HCT116 (cell line): ENCODE results near the gene ACTA2. TPM values are rescaled to one million over a fixed set of nuclear protein-coding genes. Genes with fewer than 3 reads are reported as not detected.

Experiments
- ATAC-seq: fragments of 200-7000 bp; cut with Tn5 transposase; 2 replicates; pipeline ENCODE4 v1.9.1; 2020; ENCODE audit warnings: mild to moderate bottlenecking, moderate library complexity
- BruUV-seq: library from RNA; stranded (reverse); fragments of 400-500 nt; replicated peaks from 2 replicates; lab custom pipeline; 2021; lab: Mats Ljungman, UMichigan
- CTCF ChIA-PET: fragments of 300-600 bp; sonication (Branson Sonifier 250); formaldehyde crosslinking; loops from one replicate; lab custom pipeline; 2021; ENCODE audit warnings: antibody characterized with exemption; lab: Charles Lee
- POLR2A ChIA-PET: fragments of 300-600, 350-600 bp; sonication (Branson Sonifier 250); formaldehyde crosslinking; loops from one replicate; lab custom pipeline; 2021; ENCODE audit warnings: antibody characterized with exemption; lab: Charles Lee
- RAD21 ChIA-PET, 2 experiments: fragments of 300-600 bp; sonication (Branson Sonifier 250); formaldehyde crosslinking; loops; one replicate each; lab custom pipeline; 2023; ENCODE audit warnings: low total read pairs in 2 of 2; ENCODE audit not compliant: uncharacterized antibody in 2 of 2, unreplicated experiment in 2 of 2, low non-redundant PET in 1 of 2; lab: Charles Lee
- DNase-seq: peaks from one replicate; pipeline ENCODE4 v3.0.0-alpha.2; 2010; ENCODE audit warnings: low read depth, low spot score
- H2AFZ ChIP-seq: fragments of 200-600 bp; shearing (Covaris generic), sonication (generic); 2 replicates; pipeline ENCODE4 v1.6.1; 2017; ENCODE audit warnings: low read depth, mixed run types, mixed read lengths, antibody characterized with exemption, low read length; ENCODE audit not compliant: poor library complexity, severe bottlenecking
- H3K27ac ChIP-seq: 2 replicates; pipeline ENCODE4 v1.5.1; 2012; ENCODE audit warnings: low read depth, low read length
- H3K27me3 ChIP-seq: fragments of 200-600 bp; sonication (generic); 2 replicates; pipeline ENCODE4 v1.6.1; 2016; ENCODE audit warnings: mixed run types, low read length, mixed read lengths; ENCODE audit not compliant: insufficient read depth
- H3K36me3 ChIP-seq, 2 experiments: fragments of 200-500 bp in 1 of 2; fragments of 200-600 bp in 1 of 2; sonication (Bioruptor generic) in 1 of 2; sonication (generic) in 1 of 2; 2 replicates each; pipeline versions ENCODE4 v1.5.1 to v1.6.1; 2014 to 2016; ENCODE audit warnings: low read length in 2 of 2, inconsistent platforms in 1 of 2, mixed read lengths in 1 of 2, mixed run types in 1 of 2; ENCODE audit not compliant: insufficient read depth in 2 of 2, control insufficient read depth in 1 of 2
- H3K4me1 ChIP-seq, 2 experiments: fragments of 200-600 bp in 1 of 2; sonication (generic) in 1 of 2; 2 replicates each; pipeline versions ENCODE4 v1.5.1 to v1.6.1; 2012 to 2017; ENCODE audit warnings: low read length in 2 of 2, inconsistent platforms in 1 of 2, mild to moderate bottlenecking in 1 of 2, mixed read lengths in 1 of 2, mixed run types in 1 of 2, moderate library complexity in 1 of 2; ENCODE audit not compliant: insufficient read depth in 2 of 2, control insufficient read depth in 1 of 2
- H3K4me2 ChIP-seq: fragments of 200-600 bp; sonication (generic); 2 replicates; pipeline ENCODE4 v1.6.1; 2017; ENCODE audit warnings: mixed run types, low read length, mixed read lengths
- H3K4me3 ChIP-seq, 2 experiments: fragments of 200-600 bp in 1 of 2; sonication (generic) in 1 of 2; replicated peaks in 1 of 2; 2 replicates each; pipeline ENCODE4 v1.5.1; 2011 to 2016; ENCODE audit warnings: low read length in 2 of 2, control low read depth in 1 of 2, low read depth in 1 of 2, mild to moderate bottlenecking in 1 of 2, mixed read lengths in 1 of 2, mixed run types in 1 of 2
- H3K79me2 ChIP-seq: fragments of 200-600 bp; sonication (generic); 2 replicates; pipeline ENCODE4 v1.6.1; 2017; ENCODE audit warnings: mild to moderate bottlenecking, mixed run types, low read length, moderate library complexity, mixed read lengths; ENCODE audit not compliant: insufficient read depth
- H3K9ac ChIP-seq: fragments of 200-600 bp; sonication (generic); 2 replicates; pipeline ENCODE4 v1.6.1; 2016; ENCODE audit warnings: low read length, mixed read lengths
- H3K9me2 ChIP-seq: fragments of 200-600 bp; sonication (generic), shearing (Covaris generic); 2 replicates; pipeline ENCODE4 v1.6.1; 2017; ENCODE audit warnings: mixed run types, mild to moderate bottlenecking, moderate library complexity; ENCODE audit not compliant: insufficient read depth
- H3K9me3 ChIP-seq, 2 experiments: fragments of 200-500 bp in 1 of 2; fragments of 200-600 bp in 1 of 2; sonication (Bioruptor generic) in 1 of 2; sonication (generic) in 1 of 2; 2 replicates each; pipeline ENCODE4 v1.6.1; 2014 to 2017; ENCODE audit warnings: low read length in 2 of 2, mixed read lengths in 2 of 2, inconsistent platforms in 1 of 2, low read depth in 1 of 2, mild to moderate bottlenecking in 1 of 2, mixed run types in 1 of 2, moderate library complexity in 1 of 2; ENCODE audit not compliant: control insufficient read depth in 1 of 2, insufficient read depth in 1 of 2
- H4K20me1 ChIP-seq: fragments of 200-600 bp; sonication (generic), shearing (Covaris generic); 2 replicates; pipeline ENCODE4 v1.6.1; 2017; ENCODE audit warnings: mixed run types, mild to moderate bottlenecking, moderate library complexity; ENCODE audit not compliant: insufficient read depth
- ATF3 ChIP-seq: IDR thresholded peaks from 2 replicates; pipeline ENCODE4 v1.6.1; 2012
- CBX3 ChIP-seq: IDR thresholded peaks from 2 replicates; pipeline ENCODE4 v1.6.1; 2012; ENCODE audit warnings: low read depth
- EGR1 ChIP-seq: IDR thresholded peaks from 2 replicates; pipeline ENCODE4 v1.6.1; 2012; ENCODE audit warnings: low read depth
- EZH2 ChIP-seq: fragments of 200-600 bp; sonication (generic); IDR thresholded peaks from 2 replicates; pipeline ENCODE4 v1.6.1; 2017; ENCODE audit warnings: antibody characterized with exemption, mixed run types
- EZH2phosphoT487 ChIP-seq: fragments of 200-600 bp; IDR thresholded peaks from 2 replicates; pipeline ENCODE4 v1.6.1; 2018; ENCODE audit warnings: antibody characterized with exemption, borderline replicate concordance
- JUND ChIP-seq: IDR thresholded peaks from 2 replicates; pipeline ENCODE4 v1.6.1; 2012
- POLR2AphosphoS5 ChIP-seq: IDR thresholded peaks from 2 replicates; pipeline ENCODE4 v1.6.1; 2011; ENCODE audit warnings: mild to moderate bottlenecking, low read depth, low read length, moderate library complexity
- RAD21 ChIP-seq: IDR thresholded peaks from 2 replicates; pipeline ENCODE4 v1.6.1; 2012; ENCODE audit warnings: low read depth, mild to moderate bottlenecking
- SIN3A ChIP-seq: IDR thresholded peaks from 2 replicates; pipeline ENCODE4 v1.6.1; 2012; ENCODE audit warnings: low read depth
- TCF7L2 ChIP-seq: IDR thresholded peaks from 2 replicates; pipeline ENCODE4 v1.7.0; 2011; ENCODE audit warnings: borderline replicate concordance, inconsistent platforms; ENCODE audit not compliant: insufficient read depth, insufficient read length; ENCODE audit errors: extremely low read depth
- YY1 ChIP-seq: IDR thresholded peaks from 2 replicates; pipeline ENCODE4 v1.6.1; 2011; ENCODE audit warnings: low read length, low read depth, moderate library complexity, mild to moderate bottlenecking; ENCODE audit not compliant: insufficient replicate concordance; ENCODE audit errors: extremely low read depth
- intact Hi-C: fragments of 100-400 bp; cut with micrococcal nuclease; formaldehyde crosslinking; loops from 2 replicates; pipeline ENCODE4 v1.10.0; 2022
- total RNA-seq: library from RNA; stranded (reverse); gene quantifications from one replicate; pipeline ENCODE4 v1.2.1, GENCODE V29; 2021; ENCODE audit not compliant: unreplicated experiment

ACTA2 gene
- total RNA-seq, 1 experiment from 2014 or later: 9.4 TPM

- Histone ChIP-seq H3K9ac (no peak overlapping the region), H4K20me1 (no peaks in the 10 kb centered on the region), H3K4me2 (no peak overlapping the region), H3K79me2 (peaks cover 4% of the 10 kb centered on the region), H3K4me1 (peaks cover 29 to 64% of the 10 kb centered on the region in 2 experiments), H3K9me3 (no peaks in the 10 kb centered on the region), H3K36me3 (no peaks in the 10 kb centered on the region), H2AFZ (no peak overlapping the region), H3K27me3 (no peaks in the 10 kb centered on the region), H3K9me2 (no peaks in the 10 kb centered on the region), H3K27ac (no peak overlapping the region), H3K4me3 (no peak overlapping the region)
- CTCF ChIA-PET: no interaction called here
- ATAC-seq: no peak
- intact Hi-C loops: no loop called here
- no TSS peak for BruUV-seq
- POLR2A ChIA-PET: no interaction called here
- no peak for DNase-seq
- RAD21 ChIA-PET: no interaction called here
- TF ChIP-seq TCF7L2: no peak
- no peak for TF ChIP-seq CBX3
- TF ChIP-seq ATF3: no peak
- no peak for TF ChIP-seq RAD21
- TF ChIP-seq POLR2AphosphoS5: no peak
- no peak for TF ChIP-seq JUND
- TF ChIP-seq YY1: no peak
- TF ChIP-seq EZH2phosphoT487: no peak
- TF ChIP-seq EGR1: no peak
- TF ChIP-seq SIN3A: no peak
- no peak for TF ChIP-seq EZH2
Measured at GRCh38 chr10:88893611-88894010, 59.0 kb downstream of the ACTA2 start.
